IPS-20b (cell line): ENCODE results near the gene TEX51.

Experiments
- H3K27ac ChIP-seq: one replicate; pipeline ENCODE4 v1.5.1; 2013; ENCODE audit warnings: low read length
- H3K27me3 ChIP-seq: 2 replicates; pipeline ENCODE4 v1.6.1; 2013; ENCODE audit warnings: mild to moderate bottlenecking, low read length, inconsistent platforms; ENCODE audit not compliant: insufficient read depth
- H3K36me3 ChIP-seq: 2 replicates; pipeline ENCODE4 v1.6.1; 2013; ENCODE audit warnings: low read depth, mild to moderate bottlenecking, inconsistent platforms, low read length, moderate library complexity; ENCODE audit not compliant: insufficient read depth
- H3K4me1 ChIP-seq: 2 replicates; pipeline ENCODE4 v1.6.1; 2013; ENCODE audit warnings: mild to moderate bottlenecking, control low read depth, inconsistent platforms, low read length, moderate library complexity; ENCODE audit not compliant: insufficient read depth
- H3K4me3 ChIP-seq: 2 replicates; pipeline ENCODE4 v1.5.1; 2013; ENCODE audit warnings: mild to moderate bottlenecking, low read length, inconsistent platforms
- H3K9ac ChIP-seq: 2 replicates; pipeline ENCODE4 v1.6.1; 2013; ENCODE audit warnings: low read depth, mild to moderate bottlenecking, inconsistent platforms, low read length, moderate library complexity
- H3K9me3 ChIP-seq: 2 replicates; pipeline ENCODE4 v1.6.1; 2013; ENCODE audit warnings: mild to moderate bottlenecking, low read depth, low read length, inconsistent platforms; ENCODE audit not compliant: insufficient read depth

Gene TEX51

GRCh38 chr2:126908721-126909177 lies 10.1 kb downstream of the TEX51 start:
- H3K4me3 ChIP-seq, result no peak overlapping the region
- H3K27ac ChIP-seq, result no peak overlapping the region
- no peak overlapping the region for H3K9ac ChIP-seq
- no peaks in the 10 kb centered on the region for H3K36me3 ChIP-seq
- peaks cover 3% of the 10 kb centered on the region; the same call in 1 of the 2 replicates for H3K9me3 ChIP-seq
- no peaks in the 10 kb centered on the region for H3K27me3 ChIP-seq
- no peaks in the 10 kb centered on the region for H3K4me1 ChIP-seq

GRCh38 chr2:126909366-126909765 lies 10.7 kb downstream of the TEX51 start:
- Histone ChIP-seq H3K27me3 (no peaks in the 10 kb centered on the region), H3K36me3 (no peaks in the 10 kb centered on the region), H3K9me3 (no peaks in the 10 kb centered on the region), H3K4me1 (no peaks in the 10 kb centered on the region), H3K4me3 (no peak overlapping the region), H3K9ac (no peak overlapping the region), H3K27ac (no peak overlapping the region)

DNA sequence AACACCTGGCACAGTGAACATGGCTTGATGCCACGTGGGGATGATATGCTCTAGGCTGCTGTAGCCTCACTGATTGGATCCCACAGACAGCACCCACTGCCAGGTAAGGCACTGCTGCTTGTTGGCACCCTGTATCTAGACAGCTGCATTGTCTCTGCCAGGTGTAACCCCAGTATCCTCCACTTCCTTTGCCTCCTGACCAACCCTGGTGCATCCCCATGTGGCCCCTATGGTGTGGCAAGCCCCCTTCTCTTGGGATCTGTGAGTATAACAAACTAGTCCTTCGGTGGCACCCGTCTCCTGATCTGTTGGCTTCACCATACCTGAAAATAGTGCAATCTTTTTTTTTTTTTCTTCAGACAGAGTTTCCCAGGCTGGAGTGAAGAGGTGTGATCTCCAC lies 11.1 kb downstream of the TEX51 start:
- Histone ChIP-seq H3K4me1 (no peaks in the 10 kb centered on the region), H3K27ac (no peak overlapping the region), H3K27me3 (no peaks in the 10 kb centered on the region; the same call in 1 of the 2 replicates), H3K36me3 (no peaks in the 10 kb centered on the region), H3K9ac (no peak overlapping the region), H3K9me3 (no peaks in the 10 kb centered on the region), H3K4me3 (no peak overlapping the region)

GRCh38 chr2:126910637-126911036 lies 11.9 kb downstream of the TEX51 start:
- Histone ChIP-seq H3K4me3 (no peak overlapping the region), H3K27me3 (no peaks in the 10 kb centered on the region; the same call in 1 of the 2 replicates), H3K9ac (no peak overlapping the region), H3K9me3 (no peaks in the 10 kb centered on the region), H3K4me1 (no peaks in the 10 kb centered on the region), H3K36me3 (no peaks in the 10 kb centered on the region), H3K27ac (no peak overlapping the region)

- Histone ChIP-seq H3K9me3 (no peaks in the 10 kb centered on the region), H3K27me3 (no peaks in the 10 kb centered on the region; the same call in 1 of the 2 replicates), H3K4me3 (no peak overlapping the region), H3K4me1 (no peaks in the 10 kb centered on the region), H3K27ac (no peak overlapping the region), H3K36me3 (no peaks in the 10 kb centered on the region), H3K9ac (no peak overlapping the region)
These were observed 12.6 kb downstream of the TEX51 start for GRCh38 chr2:126911111-126911796.

DNA sequence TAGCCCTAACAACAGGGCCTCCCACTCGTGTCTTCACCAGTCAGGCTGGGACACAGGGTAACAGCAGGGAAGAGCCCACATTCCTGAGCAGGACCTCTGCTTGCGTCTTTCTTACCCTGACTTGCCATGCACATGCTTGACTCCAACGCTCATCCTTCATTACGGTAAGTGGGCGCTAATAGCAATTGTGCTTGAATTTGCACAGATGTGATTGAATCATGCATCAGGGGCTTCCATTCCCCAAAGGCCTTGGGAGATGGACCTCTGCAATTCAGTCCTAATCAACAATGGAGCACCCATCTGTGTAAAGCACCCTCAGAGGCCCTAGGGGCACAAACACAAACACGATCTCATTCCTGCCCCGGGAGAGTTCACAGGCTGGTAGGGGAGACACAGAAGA lies 13.5 kb downstream of the TEX51 start:
- H3K4me3 ChIP-seq, result no peak overlapping the region
- H3K9ac ChIP-seq, result no peak overlapping the region
- H3K27me3 ChIP-seq, result no peaks in the 10 kb centered on the region; the same call in 1 of the 2 replicates
- H3K9me3 ChIP-seq, result no peaks in the 10 kb centered on the region
- H3K27ac ChIP-seq, result no peak overlapping the region
- H3K4me1 ChIP-seq, result no peaks in the 10 kb centered on the region
- H3K36me3 ChIP-seq, result no peaks in the 10 kb centered on the region

GRCh38 chr2:126913329-126913728 lies 14.6 kb downstream of the TEX51 start:
- H3K27ac ChIP-seq, result no peak overlapping the region
- no peaks in the 10 kb centered on the region for H3K36me3 ChIP-seq
- no peaks in the 10 kb centered on the region for H3K4me1 ChIP-seq
- H3K4me3 ChIP-seq, result no peak overlapping the region
- H3K9me3 ChIP-seq, result no peaks in the 10 kb centered on the region
- H3K9ac ChIP-seq, result no peak overlapping the region
- H3K27me3 ChIP-seq, result no peaks in the 10 kb centered on the region; the same call in 1 of the 2 replicates

- no peaks in the 10 kb centered on the region for H3K9me3 ChIP-seq
- H3K9ac ChIP-seq, result no peak overlapping the region
- H3K4me3 ChIP-seq, result no peak overlapping the region
- H3K27ac ChIP-seq, result no peak overlapping the region
- no peaks in the 10 kb centered on the region for H3K36me3 ChIP-seq
- no peaks in the 10 kb centered on the region for H3K4me1 ChIP-seq
- H3K27me3 ChIP-seq, result no peaks in the 10 kb centered on the region; the same call in 1 of the 2 replicates
These were observed 15.4 kb downstream of the TEX51 start for GRCh38 chr2:126913881-126914615.

DNA sequence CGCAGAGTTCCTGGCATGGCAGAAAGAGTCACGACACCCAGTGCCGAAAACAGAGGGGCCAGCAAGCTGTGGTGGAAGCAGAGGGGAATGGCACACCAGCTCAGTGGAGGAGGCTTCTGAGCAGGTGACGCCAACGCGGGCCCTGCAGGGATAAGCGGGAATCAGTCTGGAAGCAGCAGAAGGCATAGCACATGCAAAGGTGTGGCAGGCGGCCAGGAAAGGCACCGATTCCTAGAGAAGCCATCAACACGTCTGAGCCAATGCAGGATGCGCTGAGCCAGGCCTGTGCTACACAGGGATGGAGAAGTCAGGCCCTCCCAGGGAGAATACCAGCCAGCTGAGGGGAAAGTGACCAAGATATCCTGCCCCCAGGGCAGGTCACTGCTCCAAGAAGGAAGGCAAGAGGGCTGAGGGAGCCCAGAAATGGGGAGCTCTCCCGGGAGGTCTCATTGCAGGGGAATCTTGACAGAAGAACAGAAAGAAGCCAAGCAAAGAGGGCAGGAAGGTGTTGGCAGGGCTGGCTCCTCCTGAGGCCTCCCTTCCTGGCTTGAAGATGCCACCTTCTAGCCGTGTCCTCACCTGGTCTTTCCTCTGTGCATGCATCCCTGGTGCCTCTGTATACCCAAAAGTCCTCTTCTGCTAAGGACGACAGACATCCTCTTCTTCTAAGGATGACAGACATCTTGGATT lies 16.3 kb downstream of the TEX51 start:
- no peak overlapping the region for H3K9ac ChIP-seq
- H3K4me3 ChIP-seq, result no peak overlapping the region
- H3K27me3 ChIP-seq, result no peaks in the 10 kb centered on the region; the same call in 1 of the 2 replicates
- H3K9me3 ChIP-seq, result no peaks in the 10 kb centered on the region
- no peaks in the 10 kb centered on the region for H3K4me1 ChIP-seq
- H3K27ac ChIP-seq, result no peak overlapping the region
- no peaks in the 10 kb centered on the region for H3K36me3 ChIP-seq

GRCh38 chr2:126915903-126916302 lies 17.2 kb downstream of the TEX51 start:
- Histone ChIP-seq H3K9ac (no peak overlapping the region), H3K4me1 (no peaks in the 10 kb centered on the region), H3K27me3 (no peaks in the 10 kb centered on the region; the same call in 1 of the 2 replicates), H3K4me3 (no peak overlapping the region), H3K36me3 (no peaks in the 10 kb centered on the region), H3K9me3 (no peaks in the 10 kb centered on the region), H3K27ac (no peak overlapping the region)

- Histone ChIP-seq H3K9ac (no peak overlapping the region), H3K27me3 (no peaks in the 10 kb centered on the region; the same call in 1 of the 2 replicates), H3K36me3 (no peaks in the 10 kb centered on the region), H3K9me3 (no peaks in the 10 kb centered on the region), H3K27ac (no peak overlapping the region), H3K4me3 (no peak overlapping the region), H3K4me1 (no peaks in the 10 kb centered on the region)
These were observed 18.1 kb downstream of the TEX51 start for GRCh38 chr2:126916744-126917143.
